ENCODE measurements around the gene NLK.
A peak's percentile ranks its signal among the peaks of the same experiment; 100 is the strongest.
"Not testable (repeated sequence)": the region's sequence is repeated elsewhere in the genome, so short reads cannot be mapped to it uniquely, and the experiment has no call there.

The NLK gene

DNA sequence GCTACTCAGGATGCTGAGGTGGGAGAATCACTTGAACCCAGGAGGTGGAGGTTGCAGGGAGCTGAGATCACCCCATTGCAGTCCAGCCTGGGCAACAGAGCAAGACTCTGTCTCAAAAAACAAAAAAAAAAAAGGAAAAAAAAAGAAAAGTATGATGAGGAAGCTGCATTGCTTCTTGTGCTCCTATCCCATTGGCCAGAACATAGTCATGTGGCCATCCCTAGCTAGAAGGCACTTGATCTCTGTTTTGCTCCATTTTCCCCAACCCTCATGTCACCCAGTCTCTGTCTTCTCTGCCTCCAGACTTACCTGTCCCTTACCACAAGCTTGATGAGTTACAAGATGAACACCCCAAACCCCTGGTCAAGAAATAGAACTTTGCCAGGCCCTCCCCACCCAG lies 163.8 kb downstream of the NLK start:
- no peak for DNase-seq

- DNase-seq, result no peak
Observed at GRCh38 chr17:28211811-28212210, 169.3 kb downstream of the NLK start.

DNA sequence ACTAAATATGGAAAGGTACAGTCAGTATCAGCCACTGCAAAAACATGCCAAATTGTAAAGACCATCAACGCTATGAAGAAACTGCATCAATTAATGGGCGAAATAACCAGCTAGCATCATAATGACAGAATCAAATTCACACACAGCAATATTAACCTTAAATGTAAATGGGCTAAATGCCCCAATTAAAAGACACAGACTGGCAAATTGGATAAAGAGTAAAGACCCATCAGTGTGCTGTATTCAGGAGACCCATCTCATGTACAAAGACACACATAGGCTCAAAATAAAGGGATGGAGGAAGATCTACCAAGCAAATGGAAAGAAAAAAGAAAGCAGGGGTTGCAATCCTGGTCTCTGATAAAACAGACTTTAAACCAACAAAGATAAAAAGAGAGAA lies 171.1 kb downstream of the NLK start:
- DNase-seq, result not testable (repeated sequence)

GRCh38 chr17:28216052-28216451 lies 173.6 kb downstream of the NLK start:
- DNase-seq, result no peak

DNA sequence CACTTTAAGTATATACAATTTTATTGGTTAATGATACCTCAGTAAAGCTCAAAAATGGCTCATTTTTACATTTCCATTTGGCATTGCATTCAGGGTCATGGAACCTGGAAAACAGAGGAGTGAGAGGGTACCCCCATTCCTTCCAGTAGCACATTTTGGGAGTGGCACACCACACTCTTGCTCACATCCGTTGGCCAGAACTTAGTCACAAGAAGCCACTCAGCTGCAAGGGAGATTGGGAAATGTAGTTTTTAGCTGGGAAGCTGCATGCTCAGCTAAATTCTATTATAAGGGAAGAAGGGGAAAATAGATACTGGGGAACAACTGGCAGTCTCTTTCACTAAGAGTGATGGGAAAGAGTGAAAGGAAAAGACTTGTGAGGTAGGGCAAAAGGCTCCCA lies 174.1 kb downstream of the NLK start:
- DNase-seq, result no peak

- DNase-seq, result no peak
Observed at GRCh38 chr17:28219771-28220170, 177.3 kb downstream of the NLK start.

DNA sequence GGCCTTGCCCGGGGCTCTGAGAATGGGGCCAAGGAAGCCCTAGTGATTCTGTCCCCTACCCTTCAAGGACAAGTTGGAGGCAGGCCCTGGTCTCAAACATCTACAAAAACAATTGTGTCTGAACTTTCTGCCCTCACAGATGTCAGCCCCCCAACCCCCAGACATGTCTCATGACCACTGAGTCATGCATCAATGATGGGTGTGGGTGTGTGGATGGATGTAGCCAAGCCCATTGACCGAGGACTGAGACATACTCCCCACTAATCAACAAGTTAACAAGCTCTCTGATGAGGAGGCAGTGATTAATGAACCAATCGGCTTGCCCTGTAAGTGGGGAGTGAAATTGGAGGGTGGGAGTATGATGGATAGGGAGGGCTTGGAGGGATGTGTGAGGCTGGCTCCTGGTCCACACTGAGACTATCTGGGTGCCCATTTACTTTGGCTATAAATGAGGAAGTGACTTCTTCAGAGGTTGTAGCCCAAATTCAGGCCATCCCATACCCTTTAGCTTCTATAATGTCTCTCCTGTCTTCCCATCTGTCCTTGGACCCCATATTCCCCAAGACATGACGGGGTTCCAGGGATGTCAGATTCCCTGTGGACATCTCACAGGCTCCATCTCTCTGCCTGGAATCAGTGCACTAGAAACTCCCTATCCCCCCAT lies 179.4 kb downstream of the NLK start:
- no peak for DNase-seq

DNA sequence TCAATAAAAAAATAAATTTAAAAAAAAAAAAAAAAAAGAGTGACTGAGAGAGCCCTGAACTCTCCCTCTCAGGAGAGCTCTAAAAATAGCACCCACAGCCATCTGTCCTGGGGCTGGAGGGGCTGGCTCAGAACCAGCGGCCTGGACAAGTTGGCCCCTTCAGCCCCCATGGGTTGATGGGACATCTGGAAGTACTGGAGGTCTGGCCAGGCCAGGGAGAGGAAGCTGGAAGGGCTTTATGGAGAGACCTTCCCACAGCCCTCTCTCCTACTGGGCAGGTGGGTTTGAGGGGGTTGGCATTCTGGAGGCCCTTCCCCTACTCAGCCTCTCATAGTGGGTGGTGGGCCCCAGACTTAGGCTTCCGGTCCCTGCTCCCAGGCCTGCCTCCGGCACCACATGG lies 182.8 kb downstream of the NLK start:
- DNase-seq, result no peak

DNA sequence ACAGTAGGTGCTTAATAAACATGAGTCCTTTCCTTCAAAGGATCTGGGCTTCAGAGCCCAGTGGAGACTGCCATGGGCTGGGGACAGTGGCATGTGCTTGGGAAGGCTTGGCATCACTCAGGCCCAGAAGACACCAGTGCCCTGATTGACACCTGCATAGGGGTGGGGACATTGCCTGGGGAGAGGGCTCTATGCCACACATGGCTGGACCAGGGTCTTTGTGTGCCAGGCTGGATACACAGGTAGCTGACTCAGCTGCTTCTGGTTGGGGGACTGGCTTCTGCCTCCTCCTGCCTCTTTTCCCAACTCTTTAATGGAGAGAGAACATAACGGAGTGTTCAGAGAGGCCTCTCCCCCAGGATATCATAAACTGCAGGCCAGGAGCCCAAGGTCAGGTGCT lies 183.4 kb downstream of the NLK start:
- no peak for DNase-seq

- DNase-seq, result no peak
Observed at GRCh38 chr17:28226563-28227315, 184.3 kb downstream of the NLK start.

DNA sequence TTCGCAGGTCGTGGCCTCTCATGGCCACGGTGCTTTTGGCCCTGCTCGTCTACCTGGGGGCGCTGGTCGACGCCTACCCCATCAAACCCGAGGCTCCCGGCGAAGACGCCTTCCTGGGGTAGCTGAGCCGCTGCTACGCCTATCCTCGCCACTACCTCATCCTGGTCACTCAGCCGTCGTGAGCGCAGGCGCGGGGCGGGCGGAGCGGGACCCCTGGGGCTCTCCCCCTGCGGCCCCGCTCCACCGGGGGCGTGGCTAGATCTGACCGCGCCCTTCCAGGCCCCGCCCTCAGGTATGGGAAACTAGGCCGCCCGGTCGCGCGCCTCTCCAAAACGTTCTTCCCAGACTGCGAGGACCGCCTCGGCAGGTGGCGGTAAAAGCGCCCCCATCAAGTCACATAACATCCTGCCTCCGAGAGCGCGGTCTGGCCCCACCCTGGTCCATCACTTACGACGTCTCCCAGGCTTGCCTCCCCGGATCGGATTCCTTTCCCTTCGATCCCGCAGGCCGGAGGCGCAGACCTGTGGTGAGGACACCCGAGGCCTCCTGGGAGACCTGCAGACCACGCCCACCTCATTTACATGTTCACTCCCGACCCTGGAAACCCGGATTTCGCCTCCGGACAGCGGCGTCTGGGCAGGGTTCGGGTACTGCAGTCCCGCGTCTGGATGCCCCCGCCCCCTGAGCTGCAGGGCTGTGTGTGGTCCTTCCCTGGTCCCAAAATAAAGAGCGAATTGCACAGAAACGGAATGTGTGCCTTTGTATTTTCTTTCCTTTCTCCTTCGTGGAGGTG lies 185.0 kb downstream of the NLK start:
- DNase-seq, result peak; percentile 57

GRCh38 chr17:28228109-28228840 lies 185.8 kb downstream of the NLK start:
- no peak for DNase-seq

- no peak for DNase-seq
Observed at GRCh38 chr17:28228986-28229729, 186.7 kb downstream of the NLK start.

- DNase-seq, result peak; percentile 45
Observed at GRCh38 chr17:28230011-28230410, 187.5 kb downstream of the NLK start.

GRCh38 chr17:28230607-28231006 lies 188.1 kb downstream of the NLK start:
- not testable (repeated sequence) for DNase-seq

DNA sequence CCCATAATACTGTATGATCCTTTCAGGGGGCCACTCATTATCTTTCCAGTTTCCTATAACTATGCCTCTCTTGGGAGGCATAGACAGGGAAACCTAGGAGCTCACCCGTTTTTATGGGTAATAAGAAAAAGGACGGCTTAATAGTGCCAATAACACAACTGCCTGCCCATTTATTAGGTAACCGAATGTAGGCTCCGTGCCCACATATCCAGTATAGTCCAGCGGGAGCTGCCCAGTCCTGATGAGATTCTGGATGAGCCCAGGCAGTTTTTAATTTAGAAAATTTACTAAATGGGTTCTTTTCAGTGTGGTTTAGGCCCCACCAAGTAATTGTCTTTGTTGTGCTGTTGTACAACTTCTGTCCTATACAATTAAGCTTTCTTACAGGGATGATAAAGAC lies 189.1 kb downstream of the NLK start:
- DNase-seq, result not testable (repeated sequence)

GRCh38 chr17:28232966-28233870 lies 190.7 kb downstream of the NLK start:
- not testable (repeated sequence) for DNase-seq

DNA sequence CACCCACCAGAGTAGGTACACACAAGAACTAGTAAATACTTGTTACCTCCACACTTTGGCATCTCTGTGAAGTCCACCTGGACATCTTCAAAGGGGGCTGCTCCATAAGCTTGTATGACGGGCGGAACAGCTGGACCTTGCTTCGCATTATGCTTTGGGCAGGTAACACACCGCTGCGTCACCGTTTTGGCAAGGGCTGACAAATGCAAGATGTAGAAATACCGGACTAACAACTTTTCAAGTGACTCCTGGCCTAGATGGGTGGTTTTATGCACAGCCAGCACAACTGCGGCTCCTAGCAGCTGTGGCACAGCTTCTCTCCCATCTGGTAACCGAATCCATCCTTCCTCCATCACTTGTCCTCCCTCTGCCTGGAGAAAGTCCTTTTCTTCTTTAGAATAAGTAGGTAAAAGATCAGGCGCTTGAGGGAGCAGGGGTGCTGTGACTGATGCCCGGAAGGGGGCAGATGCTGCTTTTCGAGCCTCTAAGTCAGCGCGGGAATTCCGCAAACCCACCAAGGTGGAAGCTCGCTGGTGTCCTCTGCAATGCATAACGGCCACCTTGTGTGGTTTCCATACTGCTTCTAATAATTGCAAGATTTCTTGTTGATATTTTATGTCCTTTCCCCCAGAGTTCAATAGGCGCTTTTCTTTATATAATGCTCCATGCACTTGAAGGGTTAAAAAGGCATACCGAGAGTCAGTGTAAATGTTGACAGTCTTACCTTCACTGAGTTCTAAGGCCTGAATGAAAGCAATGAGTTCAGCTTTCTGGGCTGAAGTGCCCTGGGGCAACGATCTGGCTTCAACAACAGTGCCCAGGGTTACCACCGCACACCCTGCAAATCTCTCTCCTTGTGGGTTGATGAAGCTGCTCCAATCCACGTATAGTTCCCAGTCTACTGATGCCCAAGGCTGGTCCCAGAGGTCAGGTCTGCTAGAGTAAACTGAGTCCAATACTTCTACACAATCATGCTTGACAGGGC lies 191.7 kb downstream of the NLK start:
- not testable (repeated sequence) for DNase-seq

DNA sequence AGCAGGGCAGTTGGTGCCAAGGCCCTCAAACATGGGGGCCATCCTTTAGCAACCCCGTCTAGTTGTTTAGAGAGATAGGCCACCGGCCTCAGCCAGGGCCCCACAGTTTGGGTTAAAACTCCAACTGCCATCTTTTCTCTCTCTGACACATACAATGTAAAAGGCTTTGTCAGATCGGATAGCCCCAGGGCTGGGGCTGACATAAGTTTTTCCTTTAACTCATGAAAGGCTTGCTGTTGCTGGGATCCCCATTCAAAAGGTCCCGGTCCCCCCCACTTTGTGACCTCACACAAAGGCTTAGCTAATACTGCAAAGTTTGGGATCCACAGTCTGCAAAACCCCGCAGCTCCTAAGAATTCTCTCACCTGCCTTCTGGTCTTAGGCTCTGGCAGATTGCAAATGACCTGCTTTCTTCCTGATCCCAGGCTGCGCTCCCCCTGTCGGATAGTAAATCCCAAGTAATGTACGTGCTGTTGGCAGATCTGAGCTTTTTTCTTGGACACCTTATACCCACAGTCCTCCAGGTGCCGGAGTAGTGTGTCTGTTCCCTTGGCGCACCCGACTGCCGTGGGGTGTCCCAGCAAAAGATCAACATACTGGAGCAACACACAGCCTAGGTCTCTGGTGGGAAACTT lies 192.7 kb downstream of the NLK start:
- DNase-seq, result not testable (repeated sequence)

Measured in stimulated activated CD8-positive, alpha-beta memory T cell treated with anti-CD3 and anti-CD28 coated beads, Interleukin-4, amount 100 ng/mL, for 48 hours (primary cell).